Breast epithelium (tissue), 4 donors: ENCODE measurements around the gene KIAA0513. TPM values are rescaled to one million over a fixed set of nuclear protein-coding genes. Genes with fewer than 3 reads are reported as not detected.

ENCODE experiments used
- DNase-seq, 2 donors: peaks; one replicate each; pipeline ENCODE4 v3.0.0-alpha.2; 2019; ENCODE audit warnings: low spot score in 2 of 2
- H3K27ac ChIP-seq, 2 donors: fragments of 200-600 bp; sonication (generic) in 1 of 2; one replicate each; pipeline ENCODE4 v1.5.1; 2016 to 2019; ENCODE audit warnings: mild to moderate bottlenecking in 1 of 2
- H3K27me3 ChIP-seq, 2 donors: fragments of 200-600 bp; sonication (generic) in 1 of 2; one replicate each; pipeline versions ENCODE4 v1.5.1 to v1.6.0; 2017 to 2019; ENCODE audit warnings: control low read depth in 1 of 2, mild to moderate bottlenecking in 1 of 2
- H3K36me3 ChIP-seq: fragments of 200-600 bp; one replicate; pipeline ENCODE4 v1.5.1; 2019
- H3K4me1 ChIP-seq, 2 donors: fragments of 200-600 bp; sonication (generic); one replicate each; pipeline ENCODE4 v1.5.1; 2016 to 2019; ENCODE audit warnings: control low read depth in 1 of 2
- H3K4me3 ChIP-seq, 3 donors: fragments of 200-600 bp; sonication (generic); 1 replicate in 2 of 3; 2 replicates in 1 of 3; pipeline ENCODE4 v1.5.1; 2016 to 2019; ENCODE audit warnings: mild to moderate bottlenecking in 3 of 3, moderate library complexity in 2 of 3
- H3K9me3 ChIP-seq, 2 donors: fragments of 200-600 bp; sonication (generic) in 1 of 2; one replicate each; pipeline ENCODE4 v1.5.1; 2016 to 2019; ENCODE audit warnings: control low read depth in 1 of 2
- CTCF ChIP-seq, 3 donors: fragments of 450-650 bp; IDR thresholded peaks; one replicate each; pipeline ENCODE4 v1.5.1; 2016 to 2017; ENCODE audit warnings: antibody characterized with exemption in 3 of 3, mild to moderate bottlenecking in 3 of 3, moderate library complexity in 3 of 3
- POLR2A ChIP-seq: fragments of 450-650 bp; IDR thresholded peaks from one replicate; pipeline ENCODE4 v1.6.1; 2016; ENCODE audit warnings: antibody characterized with exemption, mild to moderate bottlenecking, moderate library complexity
- POLR2AphosphoS5 ChIP-seq, 3 donors: sonication (generic); formaldehyde crosslinking; IDR thresholded peaks; one replicate each; pipeline ENCODE4 v1.6.1; 2017; ENCODE audit warnings: antibody characterized with exemption in 3 of 3
- intact Hi-C: fragments of 100-400 bp; cut with DNase I; formaldehyde crosslinking; loops from one replicate; pipeline ENCODE4 v1.15.1; 2023; ENCODE audit warnings: low total_unique reads
- total RNA-seq, 3 donors: library from RNA; depleted of rRNA; stranded (reverse); fragments of >200 nt; gene quantifications; one replicate each; pipeline ENCODE4 v1.1.0, GENCODE V29; 2016

Gene KIAA0513
- total RNA-seq, 3 donors from 2014 or later = 7.6 to 16.2 (median 10.8) TPM

- H3K27me3 ChIP-seq = no peaks in the 10 kb centered on the region
- intact Hi-C loops = no loop called here
- no peak for DNase-seq
- H3K4me3 ChIP-seq = peak overlapping the region; percentile 7 to 57 (median 25)
- no peak for TF ChIP-seq POLR2A
- TF ChIP-seq CTCF (IDR thresholded peaks at IDR 0.05) = no peak
- TF ChIP-seq POLR2AphosphoS5 (IDR thresholded peaks at IDR 0.05) = no peak
- peaks cover 0 to 9% of the 10 kb centered on the region in 2 donors for H3K4me1 ChIP-seq
- H3K27ac ChIP-seq = peak overlapping the region; percentile 66 to 83
- no peaks in the 10 kb centered on the region for H3K36me3 ChIP-seq
- H3K9me3 ChIP-seq = no peaks in the 10 kb centered on the region
These were observed 27.4 kb downstream of the KIAA0513 start for GRCh38 chr16:85054948-85055492.

- TF ChIP-seq CTCF (IDR thresholded peaks at IDR 0.05) (no peak), POLR2A (no peak), POLR2AphosphoS5 (IDR thresholded peaks at IDR 0.05) (peak in 2 of 3 donors; percentile 58 to 64)
- H3K4me1 ChIP-seq = peaks cover 0 to 9% of the 10 kb centered on the region in 2 donors
- H3K36me3 ChIP-seq = no peaks in the 10 kb centered on the region
- no peaks in the 10 kb centered on the region for H3K9me3 ChIP-seq
- no peaks in the 10 kb centered on the region for H3K27me3 ChIP-seq
- intact Hi-C loops = no loop called here
- peak overlapping the region; percentile 66 to 83 for H3K27ac ChIP-seq
- peak overlapping the region; percentile 7 to 57 (median 25) for H3K4me3 ChIP-seq
- peak; percentile 64 to 66 for DNase-seq
These were observed 28.1 kb downstream of the KIAA0513 start for GRCh38 chr16:85055493-85056210.

GRCh38 chr16:85056211-85056748 is 28.7 kb downstream of the KIAA0513 start:
- Histone ChIP-seq H3K36me3 (no peaks in the 10 kb centered on the region), H3K4me1 (peaks cover 0 to 9% of the 10 kb centered on the region in 2 donors), H3K4me3 (peak overlapping the region in 1 of 3 donors; percentile 57), H3K27me3 (no peaks in the 10 kb centered on the region), H3K27ac (peak overlapping the region; percentile 66 to 83), H3K9me3 (no peaks in the 10 kb centered on the region)
- intact Hi-C loops = no loop called here
- no peak for TF ChIP-seq POLR2AphosphoS5 (IDR thresholded peaks at IDR 0.05)
- no peak for TF ChIP-seq CTCF (IDR thresholded peaks at IDR 0.05)
- TF ChIP-seq POLR2A = no peak
- no peak for DNase-seq

- DNase-seq = no peak
- no peak overlapping the region for H3K27ac ChIP-seq
- TF ChIP-seq CTCF (IDR thresholded peaks at IDR 0.05) = no peak
- no peak for TF ChIP-seq POLR2AphosphoS5 (IDR thresholded peaks at IDR 0.05)
- no peak for TF ChIP-seq POLR2A
- H3K4me3 ChIP-seq = no peak overlapping the region
- no peaks in the 10 kb centered on the region for H3K27me3 ChIP-seq
- peaks cover 0 to 9% of the 10 kb centered on the region in 2 donors for H3K4me1 ChIP-seq
- H3K9me3 ChIP-seq = no peaks in the 10 kb centered on the region
- intact Hi-C loops = no loop called here
- no peaks in the 10 kb centered on the region for H3K36me3 ChIP-seq
These were observed 29.8 kb downstream of the KIAA0513 start for GRCh38 chr16:85057212-85057889.
